Stomach (tissue), 4 donors: ENCODE measurements around the gene PCNT.

Experiments used
- POLR2AphosphoS5 ChIP-seq, 3 donors: sonication (generic); formaldehyde crosslinking; IDR thresholded peaks; one replicate each; pipeline ENCODE4 v1.6.1; 2016; ENCODE audit warnings: antibody characterized with exemption in 3 of 3
- TF ChIP-seq, protein P1 (sequence below), 7 experiments: fragments of 450-650 bp in 4 of 7; fragments of 200-600 bp in 3 of 7; sonication (generic) in 3 of 7; IDR thresholded peaks; one replicate each; pipeline ENCODE4 v1.5.1; 2016 to 2019; ENCODE audit warnings: antibody characterized with exemption in 7 of 7, control low read depth in 2 of 7, mild to moderate bottlenecking in 1 of 7

DNA sequence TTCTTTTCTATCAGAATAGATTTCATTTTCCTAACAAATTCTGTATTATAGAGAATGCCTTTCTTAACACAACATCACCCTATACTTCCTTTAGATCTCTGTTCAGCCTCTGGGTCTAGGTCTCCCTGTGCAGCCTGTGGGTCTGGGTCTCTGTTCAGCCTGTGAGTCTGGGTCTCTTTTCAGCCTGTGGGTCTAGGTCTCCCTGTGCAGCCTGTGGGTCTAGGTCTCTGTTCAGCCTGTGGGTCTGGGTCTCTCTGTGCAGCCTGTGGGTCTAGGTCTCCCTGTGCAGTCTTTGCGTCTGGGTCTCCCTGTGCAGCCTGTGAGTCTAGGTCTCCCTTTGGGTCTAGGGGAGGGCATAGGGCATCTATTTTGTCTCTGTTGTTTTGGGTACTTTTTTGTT is 75.2 kb downstream of the PCNT start:
- no peak for TF ChIP-seq POLR2AphosphoS5 (IDR thresholded peaks at IDR 0.05)
- TF ChIP-seq, protein P1, sequence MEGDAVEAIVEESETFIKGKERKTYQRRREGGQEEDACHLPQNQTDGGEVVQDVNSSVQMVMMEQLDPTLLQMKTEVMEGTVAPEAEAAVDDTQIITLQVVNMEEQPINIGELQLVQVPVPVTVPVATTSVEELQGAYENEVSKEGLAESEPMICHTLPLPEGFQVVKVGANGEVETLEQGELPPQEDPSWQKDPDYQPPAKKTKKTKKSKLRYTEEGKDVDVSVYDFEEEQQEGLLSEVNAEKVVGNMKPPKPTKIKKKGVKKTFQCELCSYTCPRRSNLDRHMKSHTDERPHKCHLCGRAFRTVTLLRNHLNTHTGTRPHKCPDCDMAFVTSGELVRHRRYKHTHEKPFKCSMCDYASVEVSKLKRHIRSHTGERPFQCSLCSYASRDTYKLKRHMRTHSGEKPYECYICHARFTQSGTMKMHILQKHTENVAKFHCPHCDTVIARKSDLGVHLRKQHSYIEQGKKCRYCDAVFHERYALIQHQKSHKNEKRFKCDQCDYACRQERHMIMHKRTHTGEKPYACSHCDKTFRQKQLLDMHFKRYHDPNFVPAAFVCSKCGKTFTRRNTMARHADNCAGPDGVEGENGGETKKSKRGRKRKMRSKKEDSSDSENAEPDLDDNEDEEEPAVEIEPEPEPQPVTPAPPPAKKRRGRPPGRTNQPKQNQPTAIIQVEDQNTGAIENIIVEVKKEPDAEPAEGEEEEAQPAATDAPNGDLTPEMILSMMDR (IDR thresholded peaks at IDR 0.05): no peak
